ENCODE measurements around the gene B3GAT1. TPM values are rescaled to one million over a fixed set of nuclear protein-coding genes. Genes with fewer than 3 reads are reported as not detected.

Gene B3GAT1
- total and polyA plus RNA-seq, 2 experiments from 2014 or later: 4.8 to 28.3 TPM

- Mint-ChIP-seq H3K27me3 (ENCODE audit: insufficient read depth, low read depth, poor library complexity) (peaks cover 9% of the 10 kb centered on the region), H3K4me1 (peaks cover 12% of the 10 kb centered on the region), H3K27ac (no peak overlapping the region), H3K9me3 (no peaks in the 10 kb centered on the region), H3K4me3 (no peak overlapping the region), H3K36me3 (ENCODE audit: low read depth) (peaks cover 34% of the 10 kb centered on the region)
- Histone ChIP-seq H3K36me3 (ENCODE audit: insufficient read depth) (no peaks in the 10 kb centered on the region), H3K4me1 (ENCODE audit: insufficient read depth) (no peaks in the 10 kb centered on the region), H3F3A (replicated peaks; ENCODE audit: low read depth) (no peaks in the 10 kb centered on the region), H3K4me2 (no peak overlapping the region), H3K9me2 (ENCODE audit: insufficient read depth) (no peaks in the 10 kb centered on the region), H3K79me2 (replicated peaks; ENCODE audit: insufficient read depth) (no peaks in the 10 kb centered on the region), H3K27me3 (ENCODE audit: insufficient read depth) (no peaks in the 10 kb centered on the region), H3K4me3 (no peak overlapping the region), H2AFZ (no peak overlapping the region), H3K27ac (ENCODE audit: low read depth) (no peak overlapping the region), H4K20me1 (replicated peaks; ENCODE audit: insufficient read depth) (peaks cover 11% of the 10 kb centered on the region; the same call in 1 of the 2 replicates)
- TF ChIP-seq EZH2 (IDR thresholded peaks at IDR 0.05; ENCODE audit: low read depth, unreplicated experiment): no peak
- TF ChIP-seq CTCF (conservative IDR thresholded peaks at IDR 0.05; ENCODE audit: low read depth in 2 of 2): no peak
- no peak for TF ChIP-seq ZNF331 (CRISPR knock-in tag; IDR thresholded peaks at IDR 0.05; ENCODE audit: low read depth)
- TF ChIP-seq EZH2phosphoT487 (IDR thresholded peaks at IDR 0.05; ENCODE audit: unreplicated experiment): no peak
- TF ChIP-seq CREB1 (CRISPR knock-in tag; IDR thresholded peaks at IDR 0.05; ENCODE audit: low read depth): no peak
- no peak for TF ChIP-seq REST (IDR thresholded peaks at IDR 0.05; ENCODE audit: unreplicated experiment)
- no peak for TF ChIP-seq ZNF114 (CRISPR knock-in tag; IDR thresholded peaks at IDR 0.05)
- TF ChIP-seq ETS1 (IDR thresholded peaks at IDR 0.05): no peak
- no peak for TF ChIP-seq ZNF462 (CRISPR knock-in tag; IDR thresholded peaks at IDR 0.05)
- TF ChIP-seq NANOG (IDR thresholded peaks at IDR 0.05; ENCODE audit: borderline replicate concordance): no peak
- no peak for TF ChIP-seq STAT1 (IDR thresholded peaks at IDR 0.05; ENCODE audit: unreplicated experiment)
- no peak for TF ChIP-seq JUNB (IDR thresholded peaks at IDR 0.05; ENCODE audit: unreplicated experiment)
- ATAC-seq (peak; percentile 24; the same call in 2 of the 3 replicates), DNase-seq (ENCODE audit: low spot score) (no peak)
Observed at GRCh38 chr11:134384406-134384805, 27.6 kb downstream of the B3GAT1 start.
